CD4-positive, alpha-beta memory T cell (primary cell): Measurements from ENCODE around the gene SCRG1. TPM values are rescaled to one million over a fixed set of nuclear protein-coding genes. Genes with fewer than 3 reads are reported as not detected.

Source experiments
- CTCF ChIA-PET: fragments of 350-600 bp; sonication (Branson Sonifier 250); formaldehyde crosslinking; loops from one replicate; lab custom pipeline; 2021; ENCODE audit warnings: inconsistent platforms; ENCODE audit not compliant: partially characterized antibody; lab: Charles Lee
- POLR2A ChIA-PET: fragments of 350-600 bp; sonication (Branson Sonifier 250); formaldehyde crosslinking; loops from one replicate; lab custom pipeline; 2021; ENCODE audit not compliant: partially characterized antibody; lab: Charles Lee
- DNase-seq, 5 donors: peaks; one replicate each; pipeline versions ENCODE4 v3.0.0 to v3.0.0-alpha.2; 2020 to 2022; ENCODE audit warnings: mixed read lengths in 1 of 5
- H3K27ac ChIP-seq: one replicate; pipeline ENCODE4 v1.7.0; 2013; ENCODE audit warnings: low read depth, low read length
- H3K27me3 ChIP-seq: 2 replicates; pipeline ENCODE4 v1.7.0; 2013; ENCODE audit warnings: mild to moderate bottlenecking, low read length, moderate library complexity; ENCODE audit not compliant: insufficient read depth
- H3K36me3 ChIP-seq: 2 replicates; pipeline ENCODE4 v1.7.0; 2013; ENCODE audit warnings: mild to moderate bottlenecking, low read length, moderate library complexity; ENCODE audit not compliant: insufficient read depth
- H3K4me1 ChIP-seq: 2 replicates; pipeline ENCODE4 v1.7.0; 2013; ENCODE audit warnings: mild to moderate bottlenecking, low read length, moderate library complexity; ENCODE audit not compliant: insufficient read depth
- H3K4me3 ChIP-seq, 2 donors: one replicate each; pipeline ENCODE4 v1.7.0; 2013; ENCODE audit warnings: low read length in 2 of 2, mild to moderate bottlenecking in 1 of 2
- H3K9me3 ChIP-seq, 2 donors: one replicate each; pipeline ENCODE4 v1.7.0; 2013; ENCODE audit warnings: low read length in 2 of 2, control low read depth in 1 of 2; ENCODE audit not compliant: control insufficient read depth in 1 of 2
- H3K27ac Mint-ChIP-seq, 7 donors: one replicate each; pipeline ENCODE4 v1.8.0; 2020 to 2021; ENCODE audit warnings: mixed read lengths in 7 of 7, mild to moderate bottlenecking in 6 of 7, inconsistent platforms in 3 of 7, moderate library complexity in 3 of 7
- H3K27me3 Mint-ChIP-seq, 2 donors: one replicate each; pipeline ENCODE4 v1.8.0; 2020 to 2021; ENCODE audit warnings: mixed read lengths in 2 of 2
- H3K36me3 Mint-ChIP-seq, 2 donors: one replicate each; pipeline ENCODE4 v1.8.0; 2020 to 2021; ENCODE audit warnings: mixed read lengths in 2 of 2, inconsistent platforms in 1 of 2, mild to moderate bottlenecking in 1 of 2
- H3K4me1 Mint-ChIP-seq, 4 donors: one replicate each; pipeline ENCODE4 v1.8.0; 2020 to 2021; ENCODE audit warnings: mixed read lengths in 4 of 4, mild to moderate bottlenecking in 1 of 4
- H3K4me3 Mint-ChIP-seq, 8 donors: one replicate each; pipeline ENCODE4 v1.8.0; 2020 to 2021; ENCODE audit warnings: mixed read lengths in 8 of 8, mild to moderate bottlenecking in 7 of 8, moderate library complexity in 6 of 8, inconsistent platforms in 3 of 8
- H3K9me3 Mint-ChIP-seq, 8 donors: one replicate each; pipeline ENCODE4 v1.8.0; 2020 to 2021; ENCODE audit warnings: mixed read lengths in 8 of 8, mild to moderate bottlenecking in 5 of 8, inconsistent platforms in 3 of 8, moderate library complexity in 1 of 8
- intact Hi-C: fragments of 100-400 bp; cut with micrococcal nuclease; formaldehyde crosslinking; loops from one replicate; pipeline ENCODE4 v1.15.1; 2023
- polyA plus RNA-seq, 2 donors: library from polyadenylated mRNA; unstranded; fragments of 300-500 nt; fragmentation: Illumina TruSeq; gene quantifications; one replicate each; pipeline ENCODE4 v1.2.3, GENCODE V29; 2021
- total RNA-seq, 2 experiments: library from RNA; stranded (reverse); gene quantifications; one replicate each; pipeline ENCODE4 v1.2.3, GENCODE V29; 2021

The SCRG1 gene
- total and polyA plus RNA-seq, 4 experiments from 2014 or later: 0.16 TPM; not detected in 3

- peak overlapping the region; percentile 87 to 100 (median 99) for H3K4me3 Mint-ChIP-seq
- ChIA-PET POLR2A (interaction anchor here (0.5 to 7.7 kb wide), 14 partner anchors 11 to 913 kb away, joined by 3 to 375 read pairs (median 5); partner anchors contain the start of genes CEP44, FBXO8, GALNT7 and HMGB2), CTCF (interaction anchor here (1.1 to 8.9 kb wide), 6 partner anchors 11 to 193 kb away, joined by 3 to 72 read pairs (median 6); partner anchors contain the start of gene HMGB2)
- peak overlapping the region; percentile 93 to 95 for H3K4me3 ChIP-seq
- H3K9me3 Mint-ChIP-seq: no peaks in the 10 kb centered on the region
- H3K36me3 Mint-ChIP-seq: peaks cover 0 to 13% of the 10 kb centered on the region in 2 donors
- peak in 1 of 5 donors; percentile 86 for DNase-seq
- intact Hi-C loops: loop anchor here (1.0 to 5.0 kb wide), 4 partner anchors 36 to 913 kb away; partner anchors contain the start of genes CEP44, FBXO8 and HMGB2
- H3K27me3 Mint-ChIP-seq: no peaks in the 10 kb centered on the region
- no peaks in the 10 kb centered on the region for H3K9me3 ChIP-seq
- peaks cover 20 to 47% (median 35%) of the 10 kb centered on the region in 4 donors for H3K4me1 Mint-ChIP-seq
- H3K36me3 ChIP-seq: no peaks in the 10 kb centered on the region
- peak overlapping the region; percentile 68 for H3K27ac ChIP-seq
- peaks cover 52% of the 10 kb centered on the region for H3K4me1 ChIP-seq
- no peaks in the 10 kb centered on the region for H3K27me3 ChIP-seq
- peak overlapping the region; percentile 81 to 97 (median 96) for H3K27ac Mint-ChIP-seq
Measured at GRCh38 chr4:173370130-173370476, 28.8 kb downstream of the SCRG1 start.

- ChIA-PET POLR2A (interaction anchor here (0.7 to 7.7 kb wide), 2 partner anchors 32 to 36 kb away, joined by 3 to 375 read pairs; partner anchors contain the start of gene HMGB2), CTCF (interaction anchor here (8.9 kb wide), 1 partner anchor 35 kb away, joined by 72 read pairs; the partner anchor contains the start of gene HMGB2)
- Mint-ChIP-seq H3K4me1 (peaks cover 16 to 44% (median 30%) of the 10 kb centered on the region in 4 donors), H3K9me3 (no peaks in the 10 kb centered on the region), H3K4me3 (peak overlapping the region in 2 of 8 donors; percentile 8 to 27), H3K36me3 (peaks cover 0 to 13% of the 10 kb centered on the region in 2 donors), H3K27me3 (no peaks in the 10 kb centered on the region), H3K27ac (peak overlapping the region in 2 of 7 donors; percentile 31 to 42)
- no peak overlapping the region for H3K4me3 ChIP-seq
- no peaks in the 10 kb centered on the region for H3K36me3 ChIP-seq
- intact Hi-C loops: no loop called here
- DNase-seq: no peak
- peaks cover 41% of the 10 kb centered on the region for H3K4me1 ChIP-seq
- no peaks in the 10 kb centered on the region for H3K27me3 ChIP-seq
- H3K9me3 ChIP-seq: no peaks in the 10 kb centered on the region
- H3K27ac ChIP-seq: no peak overlapping the region
Measured at GRCh38 chr4:173367946-173368345, 31.0 kb downstream of the SCRG1 start.

- Mint-ChIP-seq H3K27ac (peak overlapping the region in 5 of 7 donors; percentile 11 to 73 (median 43)), H3K4me1 (peaks cover 16 to 38% (median 27%) of the 10 kb centered on the region in 4 donors), H3K4me3 (peak overlapping the region in 2 of 8 donors; percentile 40 to 63), H3K9me3 (no peaks in the 10 kb centered on the region), H3K27me3 (no peaks in the 10 kb centered on the region), H3K36me3 (peaks cover 0 to 13% of the 10 kb centered on the region in 2 donors)
- intact Hi-C loops: no loop called here
- Histone ChIP-seq H3K27me3 (no peaks in the 10 kb centered on the region), H3K4me1 (peaks cover 40% of the 10 kb centered on the region), H3K36me3 (no peaks in the 10 kb centered on the region), H3K27ac (no peak overlapping the region), H3K9me3 (no peaks in the 10 kb centered on the region), H3K4me3 (no peak overlapping the region)
- CTCF ChIA-PET: interaction anchor here (8.9 kb wide), 1 partner anchor 35 kb away, joined by 72 read pairs; the partner anchor contains the start of gene HMGB2
- POLR2A ChIA-PET: interaction anchor here (0.7 to 7.7 kb wide), 2 partner anchors 32 to 35 kb away, joined by 3 to 375 read pairs; partner anchors contain the start of gene HMGB2
- DNase-seq: no peak
Measured at GRCh38 chr4:173367285-173367684, 31.6 kb downstream of the SCRG1 start.

- no peak overlapping the region for H3K27ac ChIP-seq
- DNase-seq: no peak
- Mint-ChIP-seq H3K27ac (peak overlapping the region in 5 of 7 donors; percentile 33 to 84 (median 70)), H3K4me1 (peaks cover 16 to 32% (median 24%) of the 10 kb centered on the region in 4 donors), H3K27me3 (no peaks in the 10 kb centered on the region), H3K9me3 (no peaks in the 10 kb centered on the region), H3K4me3 (peak overlapping the region in 2 of 8 donors; percentile 51 to 53), H3K36me3 (peaks cover 0 to 4% of the 10 kb centered on the region in 2 donors)
- no peaks in the 10 kb centered on the region for H3K36me3 ChIP-seq
- H3K9me3 ChIP-seq: no peaks in the 10 kb centered on the region
- POLR2A ChIA-PET: interaction anchor here (1.9 kb wide), 1 partner anchor 32 kb away, joined by 14 read pairs; the partner anchor contains the start of gene HMGB2
- intact Hi-C loops: no loop called here
- H3K4me1 ChIP-seq: peaks cover 35% of the 10 kb centered on the region
- H3K4me3 ChIP-seq: no peak overlapping the region
- no peaks in the 10 kb centered on the region for H3K27me3 ChIP-seq
- CTCF ChIA-PET: no interaction called here
Measured at GRCh38 chr4:173365359-173365996, 33.4 kb downstream of the SCRG1 start.

- H3K4me1 Mint-ChIP-seq: peaks cover 11 to 20% (median 16%) of the 10 kb centered on the region in 4 donors
- no peak overlapping the region for H3K4me3 Mint-ChIP-seq
- no peak overlapping the region for H3K27ac Mint-ChIP-seq
- intact Hi-C loops: no loop called here
- no peak for DNase-seq
- H3K27me3 Mint-ChIP-seq: peaks cover 0 to 2% of the 10 kb centered on the region in 2 donors
- H3K36me3 Mint-ChIP-seq: no peaks in the 10 kb centered on the region
- no peaks in the 10 kb centered on the region for H3K9me3 Mint-ChIP-seq
- ChIA-PET POLR2A (no interaction called here), CTCF (interaction anchor here (1.6 kb wide), 1 partner anchor 28 kb away, joined by 3 read pairs; no protein-coding TSS in a partner anchor)
- H3K4me3 ChIP-seq: no peak overlapping the region
- no peaks in the 10 kb centered on the region for H3K36me3 ChIP-seq
- H3K9me3 ChIP-seq: no peaks in the 10 kb centered on the region
- no peak overlapping the region for H3K27ac ChIP-seq
- H3K4me1 ChIP-seq: peaks cover 22% of the 10 kb centered on the region
- no peaks in the 10 kb centered on the region for H3K27me3 ChIP-seq
Measured at GRCh38 chr4:173362666-173363065, 36.2 kb downstream of the SCRG1 start.

GRCh38 chr4:173360587-173361221, 38.2 kb downstream of the SCRG1 start:
- Mint-ChIP-seq H3K4me1 (peaks cover 6 to 9% (median 6%) of the 10 kb centered on the region in 4 donors), H3K9me3 (no peaks in the 10 kb centered on the region), H3K27me3 (peaks cover 0 to 2% of the 10 kb centered on the region in 2 donors), H3K27ac (no peak overlapping the region), H3K4me3 (no peak overlapping the region), H3K36me3 (no peaks in the 10 kb centered on the region)
- Histone ChIP-seq H3K27ac (no peak overlapping the region), H3K4me1 (peaks cover 5% of the 10 kb centered on the region), H3K9me3 (no peaks in the 10 kb centered on the region), H3K36me3 (no peaks in the 10 kb centered on the region), H3K4me3 (no peak overlapping the region), H3K27me3 (no peaks in the 10 kb centered on the region)
- no peak for DNase-seq
- ChIA-PET POLR2A (interaction anchor here (2.0 kb wide), 1 partner anchor 26 kb away, joined by 7 read pairs; the partner anchor contains the start of gene HMGB2), CTCF (interaction anchor here (0.7 to 1.2 kb wide), 3 partner anchors 9 to 68 kb away, joined by 3 read pairs; no protein-coding TSS in a partner anchor)
- intact Hi-C loops: no loop called here
